ENCODE measurements around the gene PTPN2.
"Not testable (repeated sequence)": the region's sequence is repeated elsewhere in the genome, so short reads cannot be mapped to it uniquely, and the experiment has no call there.

PTPN2 gene

GRCh38 chr18:12911025-12911928 lies 27.2 kb upstream of the PTPN2 start:
- TF ChIP-seq, protein P1, sequence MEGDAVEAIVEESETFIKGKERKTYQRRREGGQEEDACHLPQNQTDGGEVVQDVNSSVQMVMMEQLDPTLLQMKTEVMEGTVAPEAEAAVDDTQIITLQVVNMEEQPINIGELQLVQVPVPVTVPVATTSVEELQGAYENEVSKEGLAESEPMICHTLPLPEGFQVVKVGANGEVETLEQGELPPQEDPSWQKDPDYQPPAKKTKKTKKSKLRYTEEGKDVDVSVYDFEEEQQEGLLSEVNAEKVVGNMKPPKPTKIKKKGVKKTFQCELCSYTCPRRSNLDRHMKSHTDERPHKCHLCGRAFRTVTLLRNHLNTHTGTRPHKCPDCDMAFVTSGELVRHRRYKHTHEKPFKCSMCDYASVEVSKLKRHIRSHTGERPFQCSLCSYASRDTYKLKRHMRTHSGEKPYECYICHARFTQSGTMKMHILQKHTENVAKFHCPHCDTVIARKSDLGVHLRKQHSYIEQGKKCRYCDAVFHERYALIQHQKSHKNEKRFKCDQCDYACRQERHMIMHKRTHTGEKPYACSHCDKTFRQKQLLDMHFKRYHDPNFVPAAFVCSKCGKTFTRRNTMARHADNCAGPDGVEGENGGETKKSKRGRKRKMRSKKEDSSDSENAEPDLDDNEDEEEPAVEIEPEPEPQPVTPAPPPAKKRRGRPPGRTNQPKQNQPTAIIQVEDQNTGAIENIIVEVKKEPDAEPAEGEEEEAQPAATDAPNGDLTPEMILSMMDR (conservative IDR thresholded peaks at IDR 0.05; ENCODE audit: low read depth), result no peak
- CTCF ChIA-PET, result no interaction called here
- no peak overlapping the region for H3K27ac ChIP-seq
- POLR2A ChIA-PET (ENCODE audit: low non-redundant PET), result interaction anchor here (0.5 kb wide), 1 partner anchor 229 kb away, joined by 3 read pairs; no protein-coding TSS in a partner anchor
- no peak for DNase-seq (ENCODE audit: low spot score)

GRCh38 chr18:12908706-12909105 lies 24.7 kb upstream of the PTPN2 start:
- ChIA-PET POLR2A (ENCODE audit: low non-redundant PET) (no interaction called here), CTCF (no interaction called here)

DNA sequence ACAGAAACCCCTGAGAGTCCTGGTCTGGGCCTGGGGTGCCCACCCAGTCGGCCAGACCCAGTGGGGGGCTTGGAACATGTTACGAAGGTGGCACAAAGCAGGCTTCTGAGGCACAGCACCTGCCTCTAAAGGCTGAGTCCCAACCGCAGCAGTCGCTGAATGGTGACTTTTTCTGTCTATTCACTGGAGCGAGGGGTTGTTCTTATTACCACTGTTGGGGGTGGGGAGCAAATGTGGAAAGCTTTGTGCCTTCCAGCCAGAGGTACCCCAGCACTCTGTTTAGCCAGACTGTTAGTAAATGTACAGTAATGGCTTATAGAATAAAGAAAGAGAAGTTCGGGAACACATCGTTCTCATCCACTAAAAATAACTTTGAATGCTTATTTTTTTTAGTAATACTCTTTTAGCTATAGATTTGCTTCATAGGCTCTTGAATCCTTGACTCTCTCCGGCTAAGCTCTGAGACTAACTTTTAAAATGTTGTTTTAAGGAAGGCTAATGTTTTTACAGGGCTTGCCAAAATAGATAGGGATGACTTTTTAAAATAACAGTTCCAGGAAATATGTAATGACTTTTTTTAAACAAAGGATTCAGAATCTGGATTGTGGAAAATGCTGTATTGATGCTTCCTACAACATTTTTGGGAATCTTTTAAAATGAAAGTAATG lies 23.4 kb upstream of the PTPN2 start:
- no peak overlapping the region for H3K27ac ChIP-seq
- CTCF ChIA-PET, result interaction anchor here (0.6 kb wide), 2 partner anchors 18 to 174 kb away, joined by 3 read pairs; no protein-coding TSS in a partner anchor
- DNase-seq (ENCODE audit: low spot score), result no peak
- TF ChIP-seq, protein P1 (conservative IDR thresholded peaks at IDR 0.05; ENCODE audit: low read depth), result no peak
- POLR2A ChIA-PET (ENCODE audit: low non-redundant PET), result no interaction called here

More at GRCh38 chr18:12908706-12909105, 24.7 kb upstream of the PTPN2 start:
- no peak for DNase-seq (ENCODE audit: low spot score)
- H3K27ac ChIP-seq, result no peak overlapping the region
- TF ChIP-seq, protein P1 (conservative IDR thresholded peaks at IDR 0.05; ENCODE audit: low read depth), result no peak

- no peak overlapping the region for H3K27ac ChIP-seq
- ChIA-PET POLR2A (ENCODE audit: low non-redundant PET) (no interaction called here), CTCF (interaction anchor here (0.6 kb wide), 1 partner anchor 174 kb away, joined by 3 read pairs; no protein-coding TSS in a partner anchor)
- DNase-seq (ENCODE audit: low spot score), result no peak
- TF ChIP-seq, protein P1 (conservative IDR thresholded peaks at IDR 0.05; ENCODE audit: low read depth), result no peak
Measured at GRCh38 chr18:12906773-12907172, 22.7 kb upstream of the PTPN2 start.

DNA sequence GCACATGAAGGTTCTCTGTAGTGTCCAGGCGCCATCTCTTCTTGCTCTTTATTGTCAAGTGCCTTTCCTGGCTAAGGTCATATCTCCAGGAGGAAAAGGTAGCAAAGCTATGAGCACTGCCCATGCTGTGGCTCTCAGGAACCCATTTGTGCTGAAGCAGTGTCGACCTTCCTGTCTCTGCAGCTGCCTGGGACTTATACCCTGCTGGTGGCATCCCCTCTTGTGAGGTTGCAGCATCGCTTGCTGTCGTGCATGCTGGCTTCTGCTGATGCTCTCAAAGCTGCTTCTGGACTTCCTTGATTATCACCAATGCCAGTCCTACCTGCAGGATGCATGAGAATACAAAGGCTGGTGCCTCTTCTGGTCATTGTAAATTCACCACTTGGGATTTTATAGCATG lies 22.1 kb upstream of the PTPN2 start:
- ChIA-PET CTCF (no interaction called here), POLR2A (ENCODE audit: low non-redundant PET) (no interaction called here)
- no peak for DNase-seq (ENCODE audit: low spot score)
- TF ChIP-seq, protein P1 (conservative IDR thresholded peaks at IDR 0.05; ENCODE audit: low read depth), result no peak
- no peak overlapping the region for H3K27ac ChIP-seq

- TF ChIP-seq, protein P1 (conservative IDR thresholded peaks at IDR 0.05; ENCODE audit: low read depth), result no peak
- H3K27ac ChIP-seq, result no peak overlapping the region
- POLR2A ChIA-PET (ENCODE audit: low non-redundant PET), result no interaction called here
- DNase-seq (ENCODE audit: low spot score), result no peak
- CTCF ChIA-PET, result interaction anchor here (0.9 kb wide), 1 partner anchor 32 kb away, joined by 3 read pairs; no protein-coding TSS in a partner anchor
Measured at GRCh38 chr18:12904012-12904516, 20.0 kb upstream of the PTPN2 start.

- POLR2A ChIA-PET (ENCODE audit: low non-redundant PET); DNase-seq (ENCODE audit: low spot score); H3K27ac ChIP-seq: not testable (repeated sequence)
- CTCF ChIA-PET, result interaction anchor here (0.6 kb wide), 1 partner anchor 171 kb away, joined by 4 read pairs; no protein-coding TSS in a partner anchor
Measured at GRCh38 chr18:12901208-12901607, 17.2 kb upstream of the PTPN2 start.

- POLR2A ChIA-PET (ENCODE audit: low non-redundant PET); H3K27ac ChIP-seq; DNase-seq (ENCODE audit: low spot score): not testable (repeated sequence)
- CTCF ChIA-PET, result interaction anchor here (0.5 to 0.7 kb wide), 2 partner anchors 71 to 166 kb away, joined by 3 to 4 read pairs; no protein-coding TSS in a partner anchor
Measured at GRCh38 chr18:12896784-12897333, 12.8 kb upstream of the PTPN2 start.
